Vein endothelial cell (primary cell): ENCODE data around the gene GTF3C5. TPM values are rescaled to one million over a fixed set of nuclear protein-coding genes. Genes with fewer than 3 reads are reported as not detected.

Experiments
- small RNA-seq: library from RNA; depleted of rRNA; stranded (forward); fragments of <200 nt; gene quantifications from one replicate; pipeline ENCODE3, GENCODE V24; 2012
- total RNA-seq: library from RNA; depleted of rRNA; stranded (reverse); fragments of >200 nt; gene quantifications from 2 replicates; pipeline ENCODE4 v1.2.3, GENCODE V29; 2012

GTF3C5 gene
- total RNA-seq: 66.3 TPM in 2 replicates

GRCh38 chr9:133030317-133031129, at the start of gene GTF3C5:
TSS of gene GTF3C5 (plus strand) at chr9:133030997. CDS start at chr9:133031012, 15 bp downstream.

GRCh38 chr9:133061764-133062145, 31.0 kb downstream of the GTF3C5 start, which contains the start of gene CEL:
TSS of gene CEL (plus strand) at chr9:133061981. CDS start at chr9:133062003, 22 bp downstream.

Small RNA genes lying within 50 kb of the gene (small RNA-seq; reads per million reads assigned to genes)
- 3.4 reads per million, percentile 89 among the genes with 10 or more reads in this experiment for gene MIR6877

Other genes starting within 250 kb of the GTF3C5 start
- gene AK8, start 152.7 kb upstream of the GTF3C5 start, total RNA-seq: 0.10 TPM in 1 of 2 replicates, not detected in the other
- 1.2 and 2.6 TPM in 2 replicates for gene SPACA9, start 152.1 kb upstream of the GTF3C5 start, total RNA-seq
- gene TSC1, start 86.4 kb upstream of the GTF3C5 start, total RNA-seq: 49.3 and 53.6 TPM in 2 replicates
- gene GFI1B, start 52.3 kb upstream of the GTF3C5 start, total RNA-seq: not detected in 2 replicates
- gene CEL, start 31.0 kb downstream of the GTF3C5 start, total RNA-seq: under 0.01 and 0.29 TPM in 2 replicates
- 61.5 and 67.6 TPM in 2 replicates for gene RALGDS, start 90.2 kb downstream of the GTF3C5 start, total RNA-seq
- 17.3 and 36.9 TPM in 2 replicates for gene GBGT1, start 132.9 kb downstream of the GTF3C5 start, total RNA-seq
- gene OBP2B, start 178.3 kb downstream of the GTF3C5 start, total RNA-seq: not detected in 2 replicates
- 0.10 TPM in 1 of 2 replicates, not detected in the other for gene ABO, start 244.2 kb downstream of the GTF3C5 start, total RNA-seq